NB4 (cell line): ENCODE measurements around the gene POGZ.

Source experiments
- DNase-seq: peaks from one replicate; pipeline ENCODE4 v3.0.0; 2010; ENCODE audit warnings: low read depth
- H3K4me3 ChIP-seq: one replicate; pipeline ENCODE4 v1.5.1; 2011; ENCODE audit warnings: mild to moderate bottlenecking, low read depth, low read length, moderate library complexity
- MYC ChIP-seq: IDR thresholded peaks from 2 replicates; pipeline ENCODE4 v1.6.1; 2011; ENCODE audit warnings: low read depth, low read length
- POLR2A ChIP-seq: IDR thresholded peaks from 2 replicates; pipeline ENCODE4 v1.6.1; 2011; ENCODE audit warnings: mild to moderate bottlenecking; ENCODE audit not compliant: insufficient read length; ENCODE audit errors: extremely low read depth
- TF ChIP-seq, protein P1 (sequence below): IDR thresholded peaks from one replicate; pipeline ENCODE4 v1.5.1; 2012; ENCODE audit warnings: low read depth, low read length
- TF ChIP-seq, protein P2 (sequence below): IDR thresholded peaks from 2 replicates; pipeline ENCODE4 v1.6.1; 2011; ENCODE audit warnings: low read depth, low read length

The POGZ gene

DNA sequence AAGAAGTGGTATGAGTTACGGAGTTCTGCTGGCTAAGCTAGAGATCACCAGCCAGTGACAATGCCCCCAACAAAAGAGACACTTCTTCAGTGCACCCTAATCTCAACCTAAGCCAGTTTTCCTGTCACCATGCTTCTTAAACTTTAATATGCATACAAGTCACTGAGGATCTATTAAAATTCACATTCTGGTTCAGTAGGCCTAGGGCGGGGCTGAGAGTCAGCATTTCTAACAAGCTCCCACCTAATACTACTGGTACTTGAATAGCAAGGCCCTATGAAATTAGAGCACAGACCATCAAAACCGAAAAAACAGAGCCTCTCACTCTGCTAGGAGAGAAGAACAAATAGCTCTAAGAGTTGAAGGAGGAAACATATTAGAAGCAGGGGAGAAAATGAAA lies 52.0 kb downstream of the POGZ start:
- no peak for DNase-seq
- TF ChIP-seq MYC: no peak
- TF ChIP-seq POLR2A: no peak
- TF ChIP-seq, protein P1, sequence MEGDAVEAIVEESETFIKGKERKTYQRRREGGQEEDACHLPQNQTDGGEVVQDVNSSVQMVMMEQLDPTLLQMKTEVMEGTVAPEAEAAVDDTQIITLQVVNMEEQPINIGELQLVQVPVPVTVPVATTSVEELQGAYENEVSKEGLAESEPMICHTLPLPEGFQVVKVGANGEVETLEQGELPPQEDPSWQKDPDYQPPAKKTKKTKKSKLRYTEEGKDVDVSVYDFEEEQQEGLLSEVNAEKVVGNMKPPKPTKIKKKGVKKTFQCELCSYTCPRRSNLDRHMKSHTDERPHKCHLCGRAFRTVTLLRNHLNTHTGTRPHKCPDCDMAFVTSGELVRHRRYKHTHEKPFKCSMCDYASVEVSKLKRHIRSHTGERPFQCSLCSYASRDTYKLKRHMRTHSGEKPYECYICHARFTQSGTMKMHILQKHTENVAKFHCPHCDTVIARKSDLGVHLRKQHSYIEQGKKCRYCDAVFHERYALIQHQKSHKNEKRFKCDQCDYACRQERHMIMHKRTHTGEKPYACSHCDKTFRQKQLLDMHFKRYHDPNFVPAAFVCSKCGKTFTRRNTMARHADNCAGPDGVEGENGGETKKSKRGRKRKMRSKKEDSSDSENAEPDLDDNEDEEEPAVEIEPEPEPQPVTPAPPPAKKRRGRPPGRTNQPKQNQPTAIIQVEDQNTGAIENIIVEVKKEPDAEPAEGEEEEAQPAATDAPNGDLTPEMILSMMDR: no peak
- TF ChIP-seq, protein P2, sequence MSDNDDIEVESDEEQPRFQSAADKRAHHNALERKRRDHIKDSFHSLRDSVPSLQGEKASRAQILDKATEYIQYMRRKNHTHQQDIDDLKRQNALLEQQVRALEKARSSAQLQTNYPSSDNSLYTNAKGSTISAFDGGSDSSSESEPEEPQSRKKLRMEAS: no peak
- no peak overlapping the region for H3K4me3 ChIP-seq

DNA sequence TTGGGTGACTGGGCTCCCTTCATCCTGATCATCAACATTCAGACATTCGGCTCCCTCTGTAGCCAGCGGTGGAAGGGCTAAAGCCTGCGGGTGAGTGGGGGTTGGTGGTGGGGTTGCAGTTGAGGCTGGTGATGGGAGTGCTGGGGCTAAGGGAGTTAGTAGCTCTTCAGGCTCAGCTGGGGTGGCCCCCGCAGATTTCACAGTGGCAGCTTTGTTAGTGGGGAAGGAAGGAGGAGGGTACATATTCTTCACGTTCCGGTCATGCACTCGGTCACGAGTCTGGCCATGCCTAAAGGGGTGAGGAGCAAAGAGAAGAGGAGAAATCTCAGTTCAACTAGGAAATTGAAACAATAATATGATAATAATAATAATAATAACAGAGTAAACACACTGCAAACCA lies 53.1 kb downstream of the POGZ start:
- TF ChIP-seq POLR2A: no peak
- TF ChIP-seq, protein P2: no peak
- TF ChIP-seq, protein P1: no peak
- TF ChIP-seq MYC: no peak
- no peak overlapping the region for H3K4me3 ChIP-seq
- DNase-seq: no peak

DNA sequence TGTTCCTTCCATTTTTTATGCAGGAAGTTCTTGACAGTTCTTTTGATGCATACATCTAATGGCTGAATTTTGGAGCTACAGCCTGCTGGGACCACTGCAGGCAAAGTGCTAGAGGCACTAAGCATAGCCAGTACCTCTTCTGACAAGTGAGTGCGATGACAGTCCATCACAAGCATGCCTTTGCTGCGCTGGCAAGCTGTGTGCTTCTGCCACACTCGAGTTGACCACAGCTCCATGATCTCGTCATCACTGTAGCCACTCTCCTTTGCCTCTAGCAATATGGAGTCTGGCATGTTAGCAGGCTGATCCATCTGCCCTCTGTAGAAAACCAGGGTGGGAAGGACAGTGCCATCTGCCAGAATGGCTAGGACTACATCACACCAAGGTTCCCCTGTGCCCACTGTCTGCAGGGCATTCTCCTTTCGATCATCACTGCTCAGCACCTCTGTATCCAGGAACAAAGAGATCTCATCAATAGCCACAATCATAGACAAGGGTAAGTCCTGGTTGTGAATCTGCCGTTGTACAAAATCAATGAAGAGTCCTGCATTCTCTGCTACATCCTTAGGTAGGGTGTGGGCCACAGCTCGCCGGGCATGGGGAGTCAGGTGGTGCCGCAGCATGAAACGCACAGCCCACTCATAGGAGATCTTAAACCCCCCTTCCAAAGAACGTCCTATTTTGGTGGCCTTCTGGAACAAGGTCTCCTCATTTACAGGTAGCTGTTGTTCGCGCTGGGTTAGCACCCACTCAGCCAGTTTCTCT lies 53.9 kb downstream of the POGZ start:
- no peak for DNase-seq
- no peak for TF ChIP-seq POLR2A
- TF ChIP-seq, protein P1: no peak
- TF ChIP-seq, protein P2: no peak
- no peak for TF ChIP-seq MYC
- no peak overlapping the region for H3K4me3 ChIP-seq

DNA sequence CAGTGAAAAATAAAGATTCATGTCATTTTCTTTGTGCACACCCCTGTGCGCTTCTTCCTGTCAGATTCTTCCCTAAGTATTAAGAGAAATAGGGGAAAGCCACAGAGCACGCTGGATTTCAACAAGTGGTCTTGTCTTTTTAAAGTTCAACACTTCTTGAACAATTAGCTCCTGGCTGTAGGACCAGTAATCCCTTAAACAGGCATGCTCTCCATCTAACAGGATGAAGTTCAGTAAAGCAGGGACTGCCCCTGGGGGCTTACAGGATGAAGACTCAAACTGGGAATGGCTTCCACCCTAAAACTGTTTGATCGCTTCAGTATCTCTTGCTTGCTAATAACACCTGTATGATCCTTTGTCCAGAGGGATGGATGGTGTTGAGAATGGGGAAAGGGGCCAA lies 55.7 kb downstream of the POGZ start:
- TF ChIP-seq, protein P1: no peak
- no peak for TF ChIP-seq MYC
- no peak for DNase-seq
- no peak overlapping the region for H3K4me3 ChIP-seq

DNA sequence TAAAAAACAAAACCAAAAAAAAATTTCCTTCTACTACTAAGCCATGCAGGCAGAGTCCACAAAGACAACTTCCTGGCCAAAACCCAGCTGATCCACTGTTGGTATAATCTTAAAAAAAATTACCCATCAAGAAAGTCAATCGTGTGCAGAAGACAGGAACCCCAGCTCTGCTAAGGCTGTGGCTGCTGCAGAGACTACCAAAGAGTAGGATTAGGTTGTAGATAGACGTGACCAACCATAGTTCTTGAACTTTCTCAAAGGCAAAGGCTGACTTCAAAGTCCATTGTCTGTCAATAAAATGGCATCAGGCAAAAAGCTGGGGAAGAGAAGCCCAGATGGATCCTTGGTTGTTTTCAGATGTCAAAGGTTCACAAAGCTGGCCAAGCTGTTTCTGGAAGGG lies 56.5 kb downstream of the POGZ start:
- no peak for DNase-seq
- no peak overlapping the region for H3K4me3 ChIP-seq
- no peak for TF ChIP-seq POLR2A
- TF ChIP-seq MYC: no peak
- TF ChIP-seq, protein P2: no peak
- TF ChIP-seq, protein P1: no peak
